HEK293 (cell line): ENCODE results near the gene OR2A14.

Experiments used
- CTCF ChIA-PET: fragments of 350-600 bp; formaldehyde crosslinking; extraction: SDS; loops from one replicate; lab custom pipeline; 2021; ENCODE audit warnings: antibody characterized with exemption; lab: Yijun Ruan, JAX
- POLR2A ChIA-PET: fragments of 300-600 bp; formaldehyde crosslinking; extraction: SDS; loops from one replicate; lab custom pipeline; 2020; ENCODE audit warnings: antibody characterized with exemption, inconsistent platforms; lab: Yijun Ruan, JAX
- H3K27ac ChIP-seq: fragments of 200-500 bp; sonication (Bioruptor generic); 2 replicates; pipeline ENCODE4 v1.5.1; 2014; ENCODE audit warnings: low read depth, low read length, control low read depth, inconsistent platforms; ENCODE audit errors: extremely low read depth
- H3K36me3 ChIP-seq, 2 experiments: fragments of 200-500 bp in 1 of 2; sonication (Bioruptor generic) in 1 of 2; 1 replicate in 1 of 2; 2 replicates in 1 of 2; pipeline ENCODE4 v1.5.1; 2014 to 2017; ENCODE audit warnings: inconsistent platforms in 2 of 2, low read length in 2 of 2; ENCODE audit not compliant: control insufficient read depth in 2 of 2, insufficient read depth in 1 of 2
- H3K4me1 ChIP-seq: fragments of 200-500 bp; sonication (Bioruptor generic); 2 replicates; pipeline ENCODE4 v1.5.1; 2014; ENCODE audit warnings: mild to moderate bottlenecking, low read length, inconsistent platforms; ENCODE audit not compliant: control insufficient read depth, insufficient read depth
- H3K4me3 ChIP-seq: 2 replicates; pipeline ENCODE4 v1.5.1; 2011; ENCODE audit warnings: low read depth, mild to moderate bottlenecking, control low read depth, low read length, moderate library complexity
- H3K9me3 ChIP-seq: fragments of 200-500 bp; sonication (Bioruptor generic); 2 replicates; pipeline ENCODE4 v1.5.1; 2014; ENCODE audit warnings: low read depth, low read length, inconsistent platforms; ENCODE audit not compliant: control insufficient read depth, insufficient read depth
- GFI1B ChIP-seq: fragments of 450-650 bp; formaldehyde crosslinking; IDR thresholded peaks from 2 replicates; pipeline ENCODE4 v1.5.1; 2016; ENCODE audit warnings: missing biosample characterization, missing genetic modification characterization
- GLI4 ChIP-seq: fragments of 450-650 bp; formaldehyde crosslinking; IDR thresholded peaks from 2 replicates; pipeline ENCODE4 v1.5.1; 2016; ENCODE audit warnings: missing biosample characterization, missing genetic modification characterization
- HOXC10 ChIP-seq: sonication (generic); formaldehyde crosslinking; IDR thresholded peaks from 2 replicates; pipeline ENCODE4 v1.8.1; 2023; ENCODE audit warnings: mild to moderate bottlenecking, missing genetic modification reagents
- MEIS1 ChIP-seq: sonication (generic); formaldehyde crosslinking; IDR thresholded peaks from 2 replicates; pipeline ENCODE4 v1.8.1; 2022; ENCODE audit warnings: missing genetic modification reagents, mild to moderate bottlenecking, borderline replicate concordance
- OSR2 ChIP-seq: fragments of 450-650 bp; formaldehyde crosslinking; IDR thresholded peaks from 2 replicates; pipeline ENCODE4 v1.5.1; 2016; ENCODE audit warnings: missing biosample characterization, missing genetic modification characterization
- WT1 ChIP-seq: fragments of 450-650 bp; formaldehyde crosslinking; IDR thresholded peaks from 2 replicates; pipeline ENCODE4 v1.5.1; 2016; ENCODE audit warnings: missing biosample characterization, missing genetic modification characterization
- ZBTB1 ChIP-seq: fragments of 450-650 bp; formaldehyde crosslinking; IDR thresholded peaks from 2 replicates; pipeline ENCODE4 v1.5.1; 2016; ENCODE audit warnings: missing biosample characterization, missing genetic modification characterization
- ZBTB20 ChIP-seq: fragments of 450-650 bp; formaldehyde crosslinking; IDR thresholded peaks from 2 replicates; pipeline ENCODE4 v1.5.1; 2016; ENCODE audit warnings: missing biosample characterization, missing genetic modification characterization
- ZBTB8A ChIP-seq: fragments of 450-650 bp; formaldehyde crosslinking; IDR thresholded peaks from 2 replicates; pipeline ENCODE4 v1.5.1; 2016; ENCODE audit warnings: missing biosample characterization, missing genetic modification characterization
- ZFP3 ChIP-seq: fragments of 450-650 bp; formaldehyde crosslinking; IDR thresholded peaks from 2 replicates; pipeline ENCODE4 v1.5.1; 2016; ENCODE audit warnings: low read depth, missing biosample characterization, missing genetic modification characterization
- ZFP37 ChIP-seq: fragments of 450-650 bp; formaldehyde crosslinking; IDR thresholded peaks from 2 replicates; pipeline ENCODE4 v1.5.1; 2016; ENCODE audit warnings: missing biosample characterization, missing genetic modification characterization
- ZIC2 ChIP-seq: fragments of 450-650 bp; formaldehyde crosslinking; IDR thresholded peaks from 2 replicates; pipeline ENCODE4 v1.5.1; 2016; ENCODE audit warnings: missing biosample characterization, missing genetic modification characterization
- ZNF155 ChIP-seq: fragments of 450-650 bp; formaldehyde crosslinking; IDR thresholded peaks from 2 replicates; pipeline ENCODE4 v1.5.1; 2016; ENCODE audit warnings: missing biosample characterization, missing genetic modification characterization
- ZNF211 ChIP-seq: fragments of 450-650 bp; formaldehyde crosslinking; IDR thresholded peaks from 2 replicates; pipeline ENCODE4 v1.5.1; 2016; ENCODE audit warnings: low read depth, missing biosample characterization, missing genetic modification characterization
- ZNF24 ChIP-seq: fragments of 450-650 bp; formaldehyde crosslinking; IDR thresholded peaks from 2 replicates; pipeline ENCODE4 v1.5.1; 2016; ENCODE audit warnings: missing biosample characterization, missing genetic modification characterization
- ZNF311 ChIP-seq: fragments of 450-650 bp; formaldehyde crosslinking; IDR thresholded peaks from 2 replicates; pipeline ENCODE4 v1.5.1; 2017; ENCODE audit warnings: missing biosample characterization, missing genetic modification characterization, borderline replicate concordance
- ZNF560 ChIP-seq: fragments of 450-650 bp; formaldehyde crosslinking; IDR thresholded peaks from 2 replicates; pipeline ENCODE4 v1.5.1; 2017; ENCODE audit warnings: missing biosample characterization, missing genetic modification characterization, borderline replicate concordance
- ZNF623 ChIP-seq: fragments of 450-650 bp; formaldehyde crosslinking; IDR thresholded peaks from 2 replicates; pipeline ENCODE4 v1.5.1; 2016; ENCODE audit warnings: missing biosample characterization, missing genetic modification characterization
- ZNF660 ChIP-seq: fragments of 450-650 bp; IDR thresholded peaks from 2 replicates; pipeline ENCODE4 v1.5.1; 2018; ENCODE audit warnings: missing biosample characterization, mild to moderate bottlenecking, missing genetic modification characterization
- ZNF664 ChIP-seq: fragments of 450-650 bp; formaldehyde crosslinking; IDR thresholded peaks from 2 replicates; pipeline ENCODE4 v1.5.1; 2016; ENCODE audit warnings: missing biosample characterization, missing genetic modification characterization
- TF ChIP-seq, protein P1 (sequence below): fragments of 450-650 bp; formaldehyde crosslinking; optimal IDR thresholded peaks from 2 replicates; pipeline ENCODE3; 2016; ENCODE audit warnings: missing biosample characterization, mild to moderate bottlenecking, missing genetic modification characterization
- TF ChIP-seq, protein P2 (sequence below): fragments of 450-650 bp; formaldehyde crosslinking; IDR thresholded peaks from 2 replicates; pipeline ENCODE4 v1.5.1; 2016; ENCODE audit warnings: missing biosample characterization, missing genetic modification characterization
- TF ChIP-seq, protein P3 (sequence below): sonication (generic); formaldehyde crosslinking; IDR thresholded peaks from 2 replicates; pipeline ENCODE4 v1.8.1; 2022; ENCODE audit warnings: mild to moderate bottlenecking, moderate library complexity, missing genetic modification reagents
- TF ChIP-seq, protein P4 (sequence below): fragments of 450-650 bp; formaldehyde crosslinking; IDR thresholded peaks from 2 replicates; pipeline ENCODE4 v1.5.1; 2016; ENCODE audit warnings: missing biosample characterization, missing genetic modification characterization
- TF ChIP-seq, protein P5 (sequence below): fragments of 450-650 bp; formaldehyde crosslinking; conservative IDR thresholded peaks from 2 replicates; pipeline ENCODE4 v1.5.1; 2016; ENCODE audit warnings: low read depth, missing biosample characterization, missing genetic modification characterization

OR2A14 gene

DNA sequence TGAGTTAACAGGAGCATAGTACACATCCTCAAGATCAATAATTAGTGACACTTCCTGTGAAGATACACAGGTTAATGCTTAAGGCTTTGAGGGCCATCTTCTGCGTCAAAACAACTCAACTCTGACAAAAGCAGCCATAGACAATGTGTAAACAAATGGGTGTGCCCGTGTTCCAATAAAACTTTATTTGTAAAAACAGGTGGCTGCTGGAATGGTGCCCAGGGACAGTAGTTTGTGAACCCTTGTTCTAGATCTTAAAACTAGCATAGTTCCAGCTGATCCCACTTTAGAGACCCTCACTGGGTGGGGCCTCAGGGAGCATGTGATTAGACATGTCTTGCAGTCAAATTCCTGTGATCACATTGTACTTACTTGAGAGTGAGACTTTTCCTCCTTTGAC lies 7.8 kb downstream of the OR2A14 start:
- Histone ChIP-seq H3K36me3 (no peaks in the 10 kb centered on the region), H3K9me3 (no peaks in the 10 kb centered on the region), H3K4me3 (no peak overlapping the region), H3K27ac (no peak overlapping the region), H3K4me1 (no peaks in the 10 kb centered on the region)
- TF ChIP-seq, protein P1, sequence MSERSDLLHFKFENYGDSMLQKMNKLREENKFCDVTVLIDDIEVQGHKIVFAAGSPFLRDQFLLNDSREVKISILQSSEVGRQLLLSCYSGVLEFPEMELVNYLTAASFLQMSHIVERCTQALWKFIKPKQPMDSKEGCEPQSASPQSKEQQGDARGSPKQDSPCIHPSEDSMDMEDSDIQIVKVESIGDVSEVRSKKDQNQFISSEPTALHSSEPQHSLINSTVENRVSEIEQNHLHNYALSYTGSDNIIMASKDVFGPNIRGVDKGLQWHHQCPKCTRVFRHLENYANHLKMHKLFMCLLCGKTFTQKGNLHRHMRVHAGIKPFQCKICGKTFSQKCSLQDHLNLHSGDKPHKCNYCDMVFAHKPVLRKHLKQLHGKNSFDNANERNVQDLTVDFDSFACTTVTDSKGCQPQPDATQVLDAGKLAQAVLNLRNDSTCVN (tag by site-specific recombination) = no peak
- TF ChIP-seq ZNF660 (tag by site-specific recombination) (no peak), OSR2 (tag by site-specific recombination) (no peak), HOXC10 (CRISPR knock-in tag) (no peak), WT1 (tag by site-specific recombination) (no peak), ZBTB8A (tag by site-specific recombination) (no peak), ZIC2 (tag by site-specific recombination) (no peak), GFI1B (no peak), ZNF560 (tag by site-specific recombination) (no peak), ZNF311 (no peak), ZNF155 (no peak)
- TF ChIP-seq, protein P2, sequence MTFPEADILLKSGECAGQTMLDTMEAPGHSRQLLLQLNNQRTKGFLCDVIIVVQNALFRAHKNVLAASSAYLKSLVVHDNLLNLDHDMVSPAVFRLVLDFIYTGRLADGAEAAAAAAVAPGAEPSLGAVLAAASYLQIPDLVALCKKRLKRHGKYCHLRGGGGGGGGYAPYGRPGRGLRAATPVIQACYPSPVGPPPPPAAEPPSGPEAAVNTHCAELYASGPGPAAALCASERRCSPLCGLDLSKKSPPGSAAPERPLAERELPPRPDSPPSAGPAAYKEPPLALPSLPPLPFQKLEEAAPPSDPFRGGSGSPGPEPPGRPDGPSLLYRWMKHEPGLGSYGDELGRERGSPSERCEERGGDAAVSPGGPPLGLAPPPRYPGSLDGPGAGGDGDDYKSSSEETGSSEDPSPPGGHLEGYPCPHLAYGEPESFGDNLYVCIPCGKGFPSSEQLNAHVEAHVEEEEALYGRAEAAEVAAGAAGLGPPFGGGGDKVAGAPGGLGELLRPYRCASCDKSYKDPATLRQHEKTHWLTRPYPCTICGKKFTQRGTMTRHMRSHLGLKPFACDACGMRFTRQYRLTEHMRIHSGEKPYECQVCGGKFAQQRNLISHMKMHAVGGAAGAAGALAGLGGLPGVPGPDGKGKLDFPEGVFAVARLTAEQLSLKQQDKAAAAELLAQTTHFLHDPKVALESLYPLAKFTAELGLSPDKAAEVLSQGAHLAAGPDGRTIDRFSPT = no peak
- TF ChIP-seq, protein P3, sequence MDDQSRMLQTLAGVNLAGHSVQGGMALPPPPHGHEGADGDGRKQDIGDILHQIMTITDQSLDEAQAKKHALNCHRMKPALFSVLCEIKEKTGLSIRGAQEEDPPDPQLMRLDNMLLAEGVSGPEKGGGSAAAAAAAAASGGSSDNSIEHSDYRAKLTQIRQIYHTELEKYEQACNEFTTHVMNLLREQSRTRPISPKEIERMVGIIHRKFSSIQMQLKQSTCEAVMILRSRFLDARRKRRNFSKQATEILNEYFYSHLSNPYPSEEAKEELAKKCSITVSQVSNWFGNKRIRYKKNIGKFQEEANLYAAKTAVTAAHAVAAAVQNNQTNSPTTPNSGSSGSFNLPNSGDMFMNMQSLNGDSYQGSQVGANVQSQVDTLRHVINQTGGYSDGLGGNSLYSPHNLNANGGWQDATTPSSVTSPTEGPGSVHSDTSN (CRISPR knock-in tag) = no peak
- POLR2A ChIA-PET = no interaction called here
- CTCF ChIA-PET = no interaction called here

DNA sequence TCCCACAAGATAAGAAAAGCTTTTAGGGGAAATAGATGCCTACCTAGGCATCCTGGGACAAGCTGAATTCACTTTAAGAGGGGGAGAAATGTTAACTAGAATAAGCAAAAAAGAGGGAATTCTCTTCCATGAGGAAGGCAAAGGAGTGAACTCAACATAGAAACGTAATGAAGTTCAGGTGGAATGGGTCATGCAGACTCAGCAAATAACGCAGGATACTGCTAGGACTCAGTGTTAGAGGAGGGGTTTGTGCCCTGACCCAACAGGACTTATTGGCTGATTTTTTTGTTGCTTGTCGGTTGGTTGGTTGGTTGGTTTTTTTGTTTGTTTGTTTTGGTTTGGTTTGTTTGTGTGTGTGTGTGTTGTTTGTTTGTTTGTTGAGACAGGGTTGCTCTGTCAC lies 9.3 kb downstream of the OR2A14 start:
- Histone ChIP-seq H3K36me3 (no peaks in the 10 kb centered on the region), H3K9me3 (no peaks in the 10 kb centered on the region), H3K4me1 (no peaks in the 10 kb centered on the region), H3K27ac (no peak overlapping the region), H3K4me3 (no peak overlapping the region)
- POLR2A ChIA-PET = no interaction called here
- CTCF ChIA-PET = no interaction called here
- no peak for TF ChIP-seq ZNF664 (tag by site-specific recombination)
- no peak for TF ChIP-seq ZNF24 (tag by site-specific recombination)
- no peak for TF ChIP-seq MEIS1 (CRISPR knock-in tag)
- TF ChIP-seq GLI4 = no peak
- TF ChIP-seq ZNF211 (tag by site-specific recombination) = no peak
- no peak for TF ChIP-seq ZNF623 (tag by site-specific recombination)
- TF ChIP-seq, protein P4, sequence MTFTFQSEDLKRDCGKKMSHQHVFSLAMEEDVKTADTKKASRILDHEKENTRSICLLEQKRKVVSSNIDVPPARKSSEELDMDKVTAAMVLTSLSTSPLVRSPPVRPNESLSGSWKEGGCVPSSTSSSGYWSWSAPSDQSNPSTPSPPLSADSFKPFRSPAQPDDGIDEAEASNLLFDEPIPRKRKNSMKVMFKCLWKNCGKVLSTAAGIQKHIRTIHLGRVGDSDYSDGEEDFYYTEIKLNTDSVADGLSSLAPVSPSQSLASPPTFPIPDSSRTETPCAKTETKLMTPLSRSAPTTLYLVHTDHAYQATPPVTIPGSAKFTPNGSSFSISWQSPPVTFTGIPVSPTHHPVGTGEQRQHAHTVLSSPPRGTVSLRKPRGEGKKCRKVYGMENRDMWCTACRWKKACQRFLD (tag by site-specific recombination) = no peak
- TF ChIP-seq, protein P5, sequence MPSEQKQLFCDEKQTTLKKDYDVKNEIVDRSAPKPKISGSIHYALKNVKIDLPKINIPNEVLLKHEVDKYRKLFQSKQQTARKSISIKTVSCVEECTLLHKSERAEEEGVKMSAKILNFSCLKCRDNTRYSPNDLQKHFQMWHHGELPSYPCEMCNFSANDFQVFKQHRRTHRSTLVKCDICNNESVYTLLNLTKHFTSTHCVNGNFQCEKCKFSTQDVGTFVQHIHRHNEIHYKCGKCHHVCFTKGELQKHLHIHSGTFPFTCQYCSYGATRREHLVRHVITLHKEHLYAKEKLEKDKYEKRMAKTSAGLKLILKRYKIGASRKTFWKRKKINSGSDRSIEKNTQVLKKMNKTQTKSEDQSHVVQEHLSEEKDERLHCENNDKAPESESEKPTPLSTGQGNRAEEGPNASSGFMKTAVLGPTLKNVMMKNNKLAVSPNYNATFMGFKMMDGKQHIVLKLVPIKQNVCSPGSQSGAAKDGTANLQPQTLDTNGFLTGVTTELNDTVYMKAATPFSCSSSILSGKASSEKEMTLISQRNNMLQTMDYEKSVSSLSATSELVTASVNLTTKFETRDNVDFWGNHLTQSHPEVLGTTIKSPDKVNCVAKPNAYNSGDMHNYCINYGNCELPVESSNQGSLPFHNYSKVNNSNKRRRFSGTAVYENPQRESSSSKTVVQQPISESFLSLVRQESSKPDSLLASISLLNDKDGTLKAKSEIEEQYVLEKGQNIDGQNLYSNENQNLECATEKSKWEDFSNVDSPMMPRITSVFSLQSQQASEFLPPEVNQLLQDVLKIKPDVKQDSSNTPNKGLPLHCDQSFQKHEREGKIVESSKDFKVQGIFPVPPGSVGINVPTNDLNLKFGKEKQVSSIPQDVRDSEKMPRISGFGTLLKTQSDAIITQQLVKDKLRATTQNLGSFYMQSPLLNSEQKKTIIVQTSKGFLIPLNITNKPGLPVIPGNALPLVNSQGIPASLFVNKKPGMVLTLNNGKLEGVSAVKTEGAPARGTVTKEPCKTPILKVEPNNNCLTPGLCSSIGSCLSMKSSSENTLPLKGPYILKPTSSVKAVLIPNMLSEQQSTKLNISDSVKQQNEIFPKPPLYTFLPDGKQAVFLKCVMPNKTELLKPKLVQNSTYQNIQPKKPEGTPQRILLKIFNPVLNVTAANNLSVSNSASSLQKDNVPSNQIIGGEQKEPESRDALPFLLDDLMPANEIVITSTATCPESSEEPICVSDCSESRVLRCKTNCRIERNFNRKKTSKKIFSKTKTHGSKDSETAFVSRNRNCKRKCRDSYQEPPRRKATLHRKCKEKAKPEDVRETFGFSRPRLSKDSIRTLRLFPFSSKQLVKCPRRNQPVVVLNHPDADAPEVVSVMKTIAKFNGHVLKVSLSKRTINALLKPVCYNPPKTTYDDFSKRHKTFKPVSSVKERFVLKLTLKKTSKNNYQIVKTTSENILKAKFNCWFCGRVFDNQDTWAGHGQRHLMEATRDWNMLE (tag by site-specific recombination) = no peak
- no peak for TF ChIP-seq ZBTB20
- TF ChIP-seq ZFP37 = no peak
- no peak for TF ChIP-seq ZFP3 (tag by site-specific recombination)
- TF ChIP-seq ZBTB1 (tag by site-specific recombination) = no peak
